A549 (cell line): Measurements from ENCODE around the gene SCD. TPM values are rescaled to one million over a fixed set of nuclear protein-coding genes. Genes with fewer than 3 reads are reported as not detected.

ENCODE experiments used
- ATAC-seq, 2 experiments: fragments of 200-7000 bp in 1 of 2; fragments of >200 bp in 1 of 2; cut with Nextera tagmentation in 1 of 2; cut with Tn5 transposase in 1 of 2; 3 replicates each; pipeline versions ENCODE4 v1.8.0 to v1.9.1; 2018 to 2020; ENCODE audit warnings: mild to moderate bottlenecking in 1 of 2, moderate library complexity in 1 of 2
- CTCF ChIA-PET: fragments of 300-600 bp; sonication (Branson Sonifier 250); formaldehyde crosslinking; extraction: SDS; loops from one replicate; lab custom pipeline; 2021; ENCODE audit warnings: antibody characterized with exemption, inconsistent platforms; lab: Yijun Ruan, JAX
- POLR2A ChIA-PET: fragments of 350-600 bp; formaldehyde crosslinking; extraction: SDS; loops from one replicate; lab custom pipeline; 2021; ENCODE audit warnings: antibody characterized with exemption, inconsistent platforms; lab: Yijun Ruan, JAX
- DNase-seq, 2 experiments: peaks; one replicate each; pipeline versions ENCODE4 v3.0.0 to v3.0.0-alpha.2; 2011 to 2016; ENCODE audit warnings: low read depth in 1 of 2, low spot score in 1 of 2
- FAIRE-seq: peaks from 2 replicates; lab custom pipeline; 2011; peaks lifted over from hg19 to GRCh38; lab: Jason Lieb, UNC
- H3K27ac ChIP-seq, 2 experiments: fragments of >200 bp; sonication (Bioruptor Twin); formaldehyde crosslinking; 3 replicates each; pipeline ENCODE4 v1.5.1; 2016 to 2017
- H3K4me1 ChIP-seq: fragments of >200 bp; sonication (Bioruptor Twin); formaldehyde crosslinking; 3 replicates; pipeline ENCODE4 v1.6.1; 2016
- H3K4me2 ChIP-seq: fragments of >200 bp; sonication (Bioruptor Twin); formaldehyde crosslinking; 3 replicates; pipeline ENCODE4 v1.6.1; 2016
- H3K4me3 ChIP-seq: fragments of >200 bp; sonication (Bioruptor Twin); formaldehyde crosslinking; 3 replicates; pipeline ENCODE4 v1.5.1; 2016
- H3K9me3 ChIP-seq: fragments of >200 bp; sonication (Bioruptor Twin); formaldehyde crosslinking; 3 replicates; pipeline ENCODE4 v1.6.1; 2016
- ATOH8 ChIP-seq: fragments of 250-450 bp; sonication (Bioruptor Pico); IDR thresholded peaks from 2 replicates; pipeline ENCODE4 v1.5.0; 2020; ENCODE audit warnings: low read depth, mild to moderate bottlenecking, moderate library complexity
- CHD2 ChIP-seq: fragments of 150-350 bp; IDR thresholded peaks from 2 replicates; pipeline ENCODE4 v1.6.1; 2014; ENCODE audit warnings: low read length; ENCODE audit not compliant: partially characterized antibody
- CTCF ChIP-seq: fragments of >200 bp; sonication (Bioruptor Twin); formaldehyde crosslinking; IDR thresholded peaks from 3 replicates; pipeline ENCODE4 v1.5.1; 2016
- EHMT2 ChIP-seq: fragments of 200-600 bp; sonication (generic); IDR thresholded peaks from 2 replicates; pipeline ENCODE4 v1.6.1; 2016; ENCODE audit warnings: antibody characterized with exemption, low read depth, mild to moderate bottlenecking, moderate library complexity
- ELK1 ChIP-seq: fragments of 150-350 bp; IDR thresholded peaks from 2 replicates; pipeline ENCODE4 v1.6.1; 2014; ENCODE audit warnings: low read depth, mild to moderate bottlenecking, low read length
- HDAC2 ChIP-seq: fragments of 200-600 bp; sonication (generic); IDR thresholded peaks from 2 replicates; pipeline ENCODE4 v1.6.1; 2016
- HOXB13 ChIP-seq: fragments of 250-450 bp; sonication (Bioruptor Pico); IDR thresholded peaks from 2 replicates; pipeline ENCODE4 v1.5.0; 2020; ENCODE audit warnings: low read depth, mild to moderate bottlenecking, moderate library complexity
- JUN ChIP-seq, 2 experiments: fragments of >200 bp; sonication (Bioruptor Twin); formaldehyde crosslinking; IDR thresholded peaks; 2 replicates in 1 of 2; 3 replicates in 1 of 2; pipeline ENCODE4 v1.6.1; 2016 to 2017
- NFE2L2 ChIP-seq: fragments of 150-350 bp; conservative IDR thresholded peaks from 2 replicates; pipeline ENCODE4 v1.6.1; 2014; ENCODE audit warnings: low read length
- NR3C1 ChIP-seq: fragments of >200 bp; sonication (Bioruptor Twin); formaldehyde crosslinking; IDR thresholded peaks from 3 replicates; pipeline ENCODE4 v1.6.1; 2017
- RAD21 ChIP-seq, 2 experiments: fragments of >200 bp in 1 of 2; sonication (Bioruptor Twin) in 1 of 2; formaldehyde crosslinking in 1 of 2; IDR thresholded peaks in 1 of 2; conservative IDR thresholded peaks in 1 of 2; 2 replicates in 1 of 2; 3 replicates in 1 of 2; pipeline ENCODE4 v1.6.1; 2012 to 2018; ENCODE audit warnings: inconsistent platforms in 1 of 2
- RARB ChIP-seq: fragments of 250-450 bp; sonication (Bioruptor Pico); IDR thresholded peaks from 2 replicates; pipeline ENCODE4 v1.8.0; 2021; ENCODE audit warnings: mild to moderate bottlenecking, moderate library complexity
- SMC3 ChIP-seq: fragments of >200 bp; sonication (Bioruptor Twin); formaldehyde crosslinking; IDR thresholded peaks from 3 replicates; pipeline ENCODE4 v1.6.1; 2018; ENCODE audit warnings: inconsistent platforms
- TFCP2L1 ChIP-seq: fragments of 250-450 bp; sonication (Bioruptor Pico); IDR thresholded peaks from 2 replicates; pipeline ENCODE4 v1.5.0; 2021; ENCODE audit warnings: mild to moderate bottlenecking
- WGBS: methylation state at CpG from one replicate; pipeline ENCODE4 v1.1.6; 2017; ENCODE audit errors: missing lambda C conversion rate; 5-methylcytosine and 5-hydroxymethylcytosine counted together
- polyA plus RNA-seq, 4 experiments: library from polyadenylated mRNA; depleted of rRNA in 3 of 4; stranded (reverse); fragments of >200 nt; fragmentation: RNase III in 1 of 4; extraction: RNeasy Plus Mini Kit Qiagen cat#74134 plus additional on column Dnase treatment in 1 of 4; gene quantifications; 2 replicates in 3 of 4; 3 replicates in 1 of 4; pipeline ENCODE4 v1.2.3, GENCODE V29; 2011 to 2017

SCD gene
- polyA plus RNA-seq, 2 of the 4 experiments (the other 2 are of a cell fraction): 348 to 496 TPM

GRCh38 chr10:100338434-100339036, 8.5 kb upstream of the SCD start:
- H3K4me2 ChIP-seq: no peak overlapping the region
- H3K27ac ChIP-seq: peak overlapping the region; percentile 1 to 82; a peak in 3 of 6 replicates
- CTCF ChIA-PET: interaction anchor here (0.6 to 28.5 kb wide), 40 partner anchors 9 to 540 kb away, joined by 3 to 534 read pairs (median 5); partner anchors contain the start of genes PKD2L1, SCD and SEC31B
- H3K4me1 ChIP-seq: peaks cover 34% of the 10 kb centered on the region
- H3K4me3 ChIP-seq: no peak overlapping the region
- FAIRE-seq (no peak), DNase-seq (peak; percentile 64 to 85), ATAC-seq (peak; percentile 64 to 79; a peak in 5 of 6 replicates)
- POLR2A ChIA-PET: interaction anchor here (0.7 kb wide), 1 partner anchor 34 kb away, joined by 5 read pairs; no protein-coding TSS in a partner anchor
- no peaks in the 10 kb centered on the region for H3K9me3 ChIP-seq
- peak; percentile 97 to 98 for TF ChIP-seq RAD21 (conservative IDR thresholded peaks at IDR 0.05 in 1 of 2, IDR thresholded peaks at IDR 0.05 in 1 of 2)
- TF ChIP-seq ELK1: no peak
- peak; percentile 98 for TF ChIP-seq SMC3
- TF ChIP-seq CTCF: peak; percentile 93
- no peak for TF ChIP-seq TFCP2L1 (CRISPR knock-in tag)
- no peak for TF ChIP-seq NFE2L2
- 43% methylated on average over 4 of the region's 4 CpGs for WGBS

GRCh38 chr10:100339236-100339635, 7.8 kb upstream of the SCD start:
- POLR2A ChIA-PET: no interaction called here
- peaks cover 30% of the 10 kb centered on the region for H3K4me1 ChIP-seq
- ATAC-seq: no peak
- 52% methylated on average over 5 of the region's 5 CpGs for WGBS
- no peak for DNase-seq
- no peaks in the 10 kb centered on the region for H3K9me3 ChIP-seq
- no peak for FAIRE-seq
- H3K4me3 ChIP-seq: no peak overlapping the region
- TF ChIP-seq ATOH8 (no peak), EHMT2 (no peak), CHD2 (no peak), RARB (CRISPR knock-in tag) (no peak), NR3C1 (no peak), NFE2L2 (no peak), HDAC2 (no peak), ELK1 (no peak), HOXB13 (CRISPR knock-in tag) (no peak), JUN (IDR thresholded peaks at IDR 0.05) (no peak)
- TF ChIP-seq, all 56 proteins: peak for 0
- Histone ChIP-seq H3K27ac (peak overlapping the region; percentile 1 to 82; a peak in 3 of 6 replicates), H3K4me2 (no peak overlapping the region)
- CTCF ChIA-PET: interaction anchor here (0.6 to 28.5 kb wide), 36 partner anchors 10 to 223 kb away, joined by 3 to 534 read pairs (median 5); partner anchors contain the start of genes PKD2L1, SCD and SEC31B
